DOHH2 (cell line): Measurements from ENCODE around the gene CD93.

ENCODE experiments used
- H3F3A ChIP-seq: fragments of 200-600 bp; sonication (generic), shearing (Covaris generic); 2 replicates; pipeline ENCODE4 v1.6.0; 2016; ENCODE audit warnings: antibody characterized with exemption, mild to moderate bottlenecking; ENCODE audit not compliant: control insufficient read depth, insufficient read depth
- H3K27ac ChIP-seq: fragments of 200-600 bp; sonication (generic); 2 replicates; pipeline ENCODE4 v1.5.1; 2014; ENCODE audit warnings: low read depth, mild to moderate bottlenecking, low read length, moderate library complexity
- H3K27me3 ChIP-seq: fragments of 200-600 bp; sonication (generic); 2 replicates; pipeline ENCODE4 v1.6.1; 2014; ENCODE audit warnings: mild to moderate bottlenecking, low read length, mixed read lengths; ENCODE audit not compliant: control insufficient read depth
- H3K36me3 ChIP-seq: fragments of 200-600 bp; sonication (generic); 2 replicates; pipeline ENCODE4 v1.6.1; 2014; ENCODE audit warnings: mild to moderate bottlenecking, low read length, moderate library complexity, mixed read lengths; ENCODE audit not compliant: control insufficient read depth
- H3K4me1 ChIP-seq: fragments of 200-600 bp; sonication (generic); 2 replicates; pipeline ENCODE4 v1.6.1; 2014; ENCODE audit warnings: mild to moderate bottlenecking, low read length, mixed read lengths; ENCODE audit not compliant: control insufficient read depth
- H3K4me2 ChIP-seq: fragments of 200-600 bp; sonication (generic); 2 replicates; pipeline ENCODE4 v1.6.0; 2014; ENCODE audit warnings: mild to moderate bottlenecking, low read length, moderate library complexity
- H3K4me3 ChIP-seq: fragments of 200-600 bp; sonication (generic); 2 replicates; pipeline ENCODE4 v1.5.1; 2014; ENCODE audit warnings: mild to moderate bottlenecking, low read length, mixed read lengths
- H3K79me2 ChIP-seq: fragments of 200-600 bp; sonication (generic); 2 replicates; pipeline ENCODE4 v1.6.1; 2014; ENCODE audit warnings: mild to moderate bottlenecking, low read length, mixed read lengths; ENCODE audit not compliant: control insufficient read depth
- H3K9me2 ChIP-seq: fragments of 200-600 bp; sonication (generic); replicated peaks from 2 replicates; pipeline ENCODE4 v1.6.1; 2014; ENCODE audit warnings: mild to moderate bottlenecking, low read length, mixed read lengths; ENCODE audit not compliant: control insufficient read depth
- H3K9me3 ChIP-seq: fragments of 200-600 bp; sonication (generic); 2 replicates; pipeline ENCODE4 v1.6.1; 2014; ENCODE audit warnings: antibody characterized with exemption, low read length, mixed read lengths; ENCODE audit not compliant: control insufficient read depth, insufficient read depth
- H4K20me1 ChIP-seq: fragments of 200-600 bp; sonication (generic); 2 replicates; pipeline ENCODE4 v1.6.0; 2014; ENCODE audit warnings: low read depth, mild to moderate bottlenecking, antibody characterized with exemption, low read length, moderate library complexity; ENCODE audit not compliant: control insufficient read depth, insufficient read depth
- EZH2phosphoT487 ChIP-seq: fragments of 200-600 bp; sonication (generic); IDR thresholded peaks from 2 replicates; pipeline ENCODE4 v1.6.1; 2017; ENCODE audit warnings: borderline replicate concordance, mild to moderate bottlenecking, antibody characterized with exemption, low read length, moderate library complexity, mixed read lengths
- TF ChIP-seq, protein P1 (sequence below): fragments of 200-600 bp; sonication (generic); IDR thresholded peaks from one replicate; pipeline ENCODE4 v1.5.1; 2014; ENCODE audit warnings: antibody characterized with exemption, mild to moderate bottlenecking, low read depth, low read length; ENCODE audit not compliant: poor library complexity, severe bottlenecking

CD93 gene, protein sequence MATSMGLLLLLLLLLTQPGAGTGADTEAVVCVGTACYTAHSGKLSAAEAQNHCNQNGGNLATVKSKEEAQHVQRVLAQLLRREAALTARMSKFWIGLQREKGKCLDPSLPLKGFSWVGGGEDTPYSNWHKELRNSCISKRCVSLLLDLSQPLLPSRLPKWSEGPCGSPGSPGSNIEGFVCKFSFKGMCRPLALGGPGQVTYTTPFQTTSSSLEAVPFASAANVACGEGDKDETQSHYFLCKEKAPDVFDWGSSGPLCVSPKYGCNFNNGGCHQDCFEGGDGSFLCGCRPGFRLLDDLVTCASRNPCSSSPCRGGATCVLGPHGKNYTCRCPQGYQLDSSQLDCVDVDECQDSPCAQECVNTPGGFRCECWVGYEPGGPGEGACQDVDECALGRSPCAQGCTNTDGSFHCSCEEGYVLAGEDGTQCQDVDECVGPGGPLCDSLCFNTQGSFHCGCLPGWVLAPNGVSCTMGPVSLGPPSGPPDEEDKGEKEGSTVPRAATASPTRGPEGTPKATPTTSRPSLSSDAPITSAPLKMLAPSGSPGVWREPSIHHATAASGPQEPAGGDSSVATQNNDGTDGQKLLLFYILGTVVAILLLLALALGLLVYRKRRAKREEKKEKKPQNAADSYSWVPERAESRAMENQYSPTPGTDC

DNA sequence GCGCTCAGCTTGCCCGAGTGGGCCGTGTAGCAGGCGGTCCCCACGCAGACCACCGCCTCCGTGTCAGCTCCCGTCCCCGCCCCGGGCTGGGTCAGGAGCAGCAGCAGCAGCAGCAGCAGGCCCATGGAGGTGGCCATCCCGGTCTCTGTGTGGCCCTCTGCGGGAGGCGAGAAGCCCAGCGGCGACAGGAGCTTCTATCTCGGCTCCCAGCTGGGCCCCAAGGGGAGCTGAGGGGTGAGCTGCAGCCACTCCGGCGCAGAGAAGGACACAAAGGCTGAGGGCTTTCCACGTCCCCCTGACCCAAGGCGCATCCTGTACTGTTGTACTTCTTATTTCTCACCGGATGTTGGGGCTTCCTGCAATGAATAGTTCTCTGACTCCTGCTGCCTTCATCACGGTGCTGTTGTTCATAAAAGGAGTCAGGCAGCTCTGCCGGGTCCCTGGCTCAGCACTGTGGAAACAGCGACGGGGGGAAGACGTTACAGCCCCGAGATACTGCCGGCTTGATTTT is at the start of gene CD93:
Gene CD93 (minus strand): TSS at position 269 of the 511 bp plus-strand sequence. CDS start 132 bp downstream, at position 137.
- H4K20me1 ChIP-seq = no peaks in the 10 kb centered on the region
- H3K36me3 ChIP-seq = no peaks in the 10 kb centered on the region
- no peaks in the 10 kb centered on the region for H3K27me3 ChIP-seq
- no peak within 1 kb of the TSS for H3K4me3 ChIP-seq
- no peaks in the 10 kb centered on the region for H3K9me3 ChIP-seq
- H3K9me2 ChIP-seq = no peaks in the 10 kb centered on the region
- H3F3A ChIP-seq = no peaks in the 10 kb centered on the region
- no peak within 1 kb of the TSS for H3K4me2 ChIP-seq
- H3K79me2 ChIP-seq = no peaks in the 10 kb centered on the region
- TF ChIP-seq EZH2phosphoT487 = no peak
- TF ChIP-seq, protein P1, sequence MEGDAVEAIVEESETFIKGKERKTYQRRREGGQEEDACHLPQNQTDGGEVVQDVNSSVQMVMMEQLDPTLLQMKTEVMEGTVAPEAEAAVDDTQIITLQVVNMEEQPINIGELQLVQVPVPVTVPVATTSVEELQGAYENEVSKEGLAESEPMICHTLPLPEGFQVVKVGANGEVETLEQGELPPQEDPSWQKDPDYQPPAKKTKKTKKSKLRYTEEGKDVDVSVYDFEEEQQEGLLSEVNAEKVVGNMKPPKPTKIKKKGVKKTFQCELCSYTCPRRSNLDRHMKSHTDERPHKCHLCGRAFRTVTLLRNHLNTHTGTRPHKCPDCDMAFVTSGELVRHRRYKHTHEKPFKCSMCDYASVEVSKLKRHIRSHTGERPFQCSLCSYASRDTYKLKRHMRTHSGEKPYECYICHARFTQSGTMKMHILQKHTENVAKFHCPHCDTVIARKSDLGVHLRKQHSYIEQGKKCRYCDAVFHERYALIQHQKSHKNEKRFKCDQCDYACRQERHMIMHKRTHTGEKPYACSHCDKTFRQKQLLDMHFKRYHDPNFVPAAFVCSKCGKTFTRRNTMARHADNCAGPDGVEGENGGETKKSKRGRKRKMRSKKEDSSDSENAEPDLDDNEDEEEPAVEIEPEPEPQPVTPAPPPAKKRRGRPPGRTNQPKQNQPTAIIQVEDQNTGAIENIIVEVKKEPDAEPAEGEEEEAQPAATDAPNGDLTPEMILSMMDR = no peak
- no peaks in the 10 kb centered on the region for H3K4me1 ChIP-seq
- no peak within 1 kb of the TSS for H3K27ac ChIP-seq

DNA sequence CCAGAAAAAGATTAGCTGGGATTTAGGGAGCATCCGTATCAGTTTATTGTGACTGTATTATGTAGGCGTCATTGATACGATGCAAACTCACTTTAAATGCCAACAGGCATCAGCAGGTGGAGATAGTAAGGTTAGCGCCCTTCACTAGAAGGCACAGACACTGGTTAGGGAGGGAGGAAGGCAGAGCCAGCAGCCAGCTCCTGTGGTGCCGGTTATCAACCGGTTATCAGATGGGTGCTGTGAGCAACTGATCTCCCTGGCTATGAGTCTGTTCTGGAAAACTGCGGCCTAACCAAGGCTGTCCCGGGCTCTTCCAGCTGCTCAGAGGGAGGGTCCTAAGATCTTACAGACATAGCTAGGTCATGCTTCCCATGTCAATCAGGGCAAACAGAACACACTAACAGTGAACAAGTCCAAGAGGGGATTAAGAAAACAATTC is 47.5 kb upstream of the CD93 start:
- H3K79me2 ChIP-seq = no peaks in the 10 kb centered on the region
- no peak overlapping the region for H3K4me2 ChIP-seq
- no peaks in the 10 kb centered on the region for H3K4me1 ChIP-seq
- no peaks in the 10 kb centered on the region for H3K9me3 ChIP-seq
- no peak overlapping the region for H3K27ac ChIP-seq
- no peaks in the 10 kb centered on the region for H3K27me3 ChIP-seq
- TF ChIP-seq, protein P1 = no peak
- TF ChIP-seq EZH2phosphoT487 = no peak
- H3K36me3 ChIP-seq = no peaks in the 10 kb centered on the region
- H3K4me3 ChIP-seq = no peak overlapping the region
- H4K20me1 ChIP-seq = no peaks in the 10 kb centered on the region
- no peaks in the 10 kb centered on the region for H3F3A ChIP-seq
- no peaks in the 10 kb centered on the region for H3K9me2 ChIP-seq

DNA sequence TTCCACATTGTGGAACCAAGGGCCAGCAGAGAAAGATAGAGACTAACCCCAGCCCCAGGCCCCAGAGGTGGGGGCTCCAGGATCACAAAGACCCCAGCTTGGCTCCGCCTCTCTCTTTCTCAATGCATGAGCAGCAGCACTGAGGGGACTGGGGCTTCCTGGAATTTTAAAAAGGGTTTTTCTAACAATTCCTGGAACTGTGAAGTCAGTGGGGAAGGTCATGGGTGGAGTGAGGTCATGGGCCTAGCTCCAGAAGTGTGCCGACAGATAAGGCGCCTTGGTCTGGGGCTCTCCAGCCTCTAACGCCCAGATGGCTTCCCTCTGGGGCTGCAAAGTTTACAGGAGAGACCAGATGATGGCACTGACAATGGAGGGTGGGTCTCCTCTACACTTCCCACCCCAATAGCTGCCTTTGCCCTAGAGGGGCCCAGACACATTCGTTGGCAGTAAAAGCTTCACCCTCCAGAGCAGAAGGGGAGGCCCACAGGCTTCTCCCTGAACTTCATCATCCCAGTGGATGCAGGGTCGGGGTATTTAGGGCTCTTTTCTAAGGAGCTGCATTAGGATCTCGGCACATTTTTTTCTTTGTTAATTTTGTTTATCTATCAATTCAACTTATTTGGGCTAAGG is 46.9 kb upstream of the CD93 start:
- H3K9me2 ChIP-seq = no peaks in the 10 kb centered on the region
- no peak overlapping the region for H3K4me2 ChIP-seq
- H4K20me1 ChIP-seq = no peaks in the 10 kb centered on the region
- H3K36me3 ChIP-seq = no peaks in the 10 kb centered on the region
- no peaks in the 10 kb centered on the region for H3K4me1 ChIP-seq
- no peaks in the 10 kb centered on the region for H3K9me3 ChIP-seq
- TF ChIP-seq EZH2phosphoT487 = no peak
- TF ChIP-seq, protein P1 = no peak
- H3K27ac ChIP-seq = no peak overlapping the region
- no peaks in the 10 kb centered on the region for H3F3A ChIP-seq
- no peaks in the 10 kb centered on the region for H3K79me2 ChIP-seq
- H3K27me3 ChIP-seq = no peaks in the 10 kb centered on the region
- no peak overlapping the region for H3K4me3 ChIP-seq
